ENCODE data around the gene HHATL.
A peak's percentile ranks its signal among the peaks of the same experiment; 100 is the strongest.

The HHATL gene

GRCh38 chr3:42696356-42697288, 6.0 kb downstream of the HHATL start:
- DNase-seq: no peak

DNA sequence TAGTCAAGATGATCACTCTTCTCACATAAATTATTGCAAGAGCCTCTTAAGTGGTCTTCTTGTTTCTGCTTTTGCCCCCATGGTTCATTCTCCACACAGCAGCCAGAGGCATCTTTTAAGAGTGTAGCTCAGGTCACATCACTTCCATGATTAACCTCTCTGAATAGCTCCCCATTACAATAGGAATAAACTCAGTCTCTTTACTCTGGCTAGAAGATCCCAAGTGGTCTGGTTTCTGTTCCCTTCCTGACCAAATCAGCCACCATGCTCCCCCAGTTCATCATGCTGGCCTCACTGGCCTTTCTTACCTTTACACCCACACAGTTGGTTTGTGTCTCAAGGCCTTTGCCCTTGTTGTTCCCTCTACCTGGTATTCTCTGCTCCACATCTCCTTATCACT, 8.2 kb downstream of the HHATL start:
- no peak for DNase-seq

DNA sequence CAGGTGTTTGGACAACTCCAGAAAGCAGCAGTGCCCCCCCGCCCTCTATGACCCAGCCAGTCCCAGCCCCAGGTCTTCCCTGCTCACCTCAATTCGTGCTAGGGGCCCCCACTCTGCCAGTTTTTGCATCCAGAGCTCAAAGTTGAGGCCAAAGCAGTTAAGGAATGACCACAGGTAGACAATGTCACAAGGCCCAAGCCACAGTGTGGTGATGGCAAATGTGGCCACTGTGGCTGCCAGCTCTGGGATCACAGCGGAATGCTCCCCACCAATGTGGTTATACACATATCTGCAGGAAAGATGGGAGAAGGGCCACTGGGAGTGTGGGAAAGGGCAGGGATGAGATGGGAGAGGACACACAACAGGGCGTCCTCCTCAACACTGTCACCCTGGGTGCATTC, 9.1 kb downstream of the HHATL start:
- DNase-seq: no peak

GRCh38 chr3:42692667-42693529, 9.7 kb downstream of the HHATL start:
- no peak for DNase-seq

- no peak for DNase-seq
These were observed 10.6 kb downstream of the HHATL start for GRCh38 chr3:42691816-42692666.

DNA sequence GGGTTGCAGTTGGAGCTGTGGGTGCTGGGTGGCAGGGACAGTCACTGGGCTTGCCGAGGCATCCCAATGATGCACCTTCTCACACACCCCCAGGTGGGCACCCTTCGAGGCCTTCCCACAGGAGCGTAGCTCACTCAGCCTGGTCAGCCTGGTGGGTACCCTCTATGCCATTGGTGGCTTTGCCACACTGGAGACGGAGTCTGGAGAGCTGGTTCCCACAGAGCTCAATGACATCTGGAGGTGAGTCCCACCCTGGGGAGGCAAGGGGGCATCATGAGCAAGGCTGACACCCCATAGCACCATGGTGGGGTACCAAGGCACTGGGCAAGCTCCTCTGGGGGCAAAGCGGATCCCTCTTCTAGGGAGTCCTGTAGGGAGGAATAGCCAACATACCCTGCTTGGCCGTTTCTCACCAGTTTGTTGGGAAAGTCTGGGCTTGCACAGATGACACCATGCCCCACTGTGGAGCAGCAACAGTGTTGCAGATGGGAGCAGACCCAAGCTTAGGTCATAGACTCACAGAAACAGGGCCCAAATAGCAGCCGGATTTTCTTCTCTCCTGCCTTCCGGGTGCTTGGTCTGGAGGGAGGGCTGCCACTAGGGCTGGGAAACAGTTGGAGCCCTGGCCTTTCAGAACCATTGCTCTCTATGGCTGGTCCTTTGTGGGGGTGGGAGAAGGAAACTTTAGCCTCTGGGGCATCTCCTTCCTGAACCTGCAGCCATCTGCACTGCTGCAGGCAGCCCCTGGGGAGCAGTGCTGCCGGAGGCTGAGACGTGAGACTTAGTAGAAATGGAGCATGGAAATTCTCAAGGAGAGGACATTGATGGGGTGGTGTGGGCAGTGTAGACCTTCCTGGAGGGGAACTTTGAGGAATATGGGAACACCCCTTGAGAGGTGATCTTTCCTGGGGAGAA, 11.6 kb downstream of the HHATL start:
- no peak for DNase-seq

- DNase-seq: no peak
These were observed 12.4 kb downstream of the HHATL start for GRCh38 chr3:42690191-42690590.

DNA sequence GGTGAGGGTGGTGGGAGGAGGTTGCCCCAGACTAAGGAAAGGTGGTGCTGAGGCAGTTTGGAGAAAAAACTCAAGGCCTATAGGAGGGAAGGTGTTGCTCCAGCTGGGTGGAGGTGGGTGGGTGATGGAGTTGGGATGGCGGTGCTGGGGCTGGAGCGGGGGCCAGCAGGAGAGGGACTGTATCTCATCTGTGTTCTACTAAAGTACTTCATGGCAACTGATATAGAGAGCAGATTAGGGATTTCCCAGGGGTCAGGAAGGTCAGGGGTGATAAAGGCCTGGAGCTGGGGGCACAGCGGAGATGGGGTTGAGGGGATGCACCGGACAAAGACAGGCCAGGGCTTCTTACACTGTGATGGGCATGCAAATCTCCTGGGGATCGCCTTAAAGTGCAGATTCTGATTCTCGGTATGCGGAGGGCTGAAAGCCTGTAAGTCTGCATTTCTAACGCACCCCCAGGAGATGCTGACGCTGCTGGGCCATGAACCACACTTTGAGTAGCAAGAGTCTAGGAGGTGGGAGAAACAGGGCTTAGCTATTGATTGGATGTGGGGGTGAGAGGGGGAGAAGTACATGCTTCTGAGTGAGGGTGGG, 13.1 kb downstream of the HHATL start:
- no peak for DNase-seq

DNA sequence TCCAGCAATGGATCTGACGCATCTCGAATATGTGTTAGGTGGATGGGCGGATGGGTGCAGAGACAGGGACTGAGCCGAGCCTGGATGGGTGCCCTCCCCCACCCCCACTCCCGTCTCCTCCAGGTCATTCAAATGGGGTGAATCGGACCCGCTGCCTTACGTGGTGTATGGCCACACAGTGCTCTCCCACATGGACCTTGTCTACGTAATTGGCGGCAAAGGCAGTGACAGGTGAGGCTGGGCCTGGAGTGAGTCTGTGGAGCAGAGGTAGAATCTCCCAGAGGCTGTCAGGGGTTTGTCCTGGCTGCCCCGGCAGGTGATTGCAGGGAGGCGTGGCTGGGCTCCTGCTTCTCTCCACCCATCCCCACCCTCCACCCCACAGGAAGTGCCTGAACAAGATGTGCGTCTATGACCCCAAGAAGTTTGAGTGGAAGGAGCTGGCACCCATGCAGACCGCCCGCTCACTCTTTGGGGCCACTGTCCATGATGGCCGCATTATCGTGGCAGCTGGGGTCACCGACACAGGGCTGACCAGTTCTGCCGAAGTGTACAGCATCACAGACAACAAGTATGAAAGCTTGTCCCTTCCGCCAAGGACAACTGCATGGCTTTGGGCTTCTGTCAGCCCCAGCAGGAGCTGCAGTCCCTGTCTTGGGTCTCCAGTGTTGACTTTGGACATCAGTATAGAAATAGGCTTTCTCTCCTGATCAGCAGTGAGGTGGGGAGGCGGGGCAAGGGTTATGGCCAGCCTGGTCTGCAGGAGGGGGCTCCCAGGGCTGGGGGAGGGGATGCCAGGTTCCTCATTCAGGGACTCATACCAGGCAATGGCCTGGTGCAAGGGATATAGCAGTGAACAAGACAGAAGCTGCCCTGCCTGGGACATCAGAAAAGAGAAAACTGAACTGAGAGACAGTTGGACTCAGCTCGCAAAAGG, 13.8 kb downstream of the HHATL start:
- no peak for DNase-seq

DNA sequence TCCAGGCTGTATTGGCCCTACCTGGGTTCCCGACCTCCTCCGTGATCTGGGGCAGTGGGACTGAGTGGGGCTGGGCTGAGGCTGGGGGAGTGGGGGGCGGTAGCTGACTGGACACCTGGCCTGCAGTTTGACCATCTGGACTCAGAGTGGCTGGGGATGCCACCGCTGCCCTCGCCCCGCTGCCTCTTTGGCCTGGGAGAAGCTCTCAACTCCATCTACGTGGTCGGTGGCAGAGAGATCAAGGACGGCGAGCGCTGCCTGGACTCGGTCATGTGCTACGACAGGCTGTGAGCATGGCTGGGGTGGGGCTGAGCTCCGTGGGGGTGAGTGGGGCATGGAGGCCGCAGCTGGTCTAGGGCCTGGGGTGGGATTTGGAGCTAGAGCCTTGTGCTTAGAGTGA, 14.6 kb downstream of the HHATL start:
- DNase-seq: no peak

GRCh38 chr3:42686832-42687650, 15.6 kb downstream of the HHATL start:
- no peak for DNase-seq

- peak in 1 of 5 experiments; percentile 9 for DNase-seq
These were observed 16.4 kb downstream of the HHATL start for GRCh38 chr3:42685891-42686820.

GRCh38 chr3:42685363-42685881, 17.2 kb downstream of the HHATL start, which contains the start of gene KLHL40:
KLHL40 (plus strand) TSS chr3:42685537; CDS start chr3:42685619, 82 bp downstream.
- DNase-seq: no peak

GRCh38 chr3:42684632-42685362, 17.8 kb downstream of the HHATL start:
- DNase-seq: no peak

- peak in 2 of 5 experiments; percentile 34 to 36 for DNase-seq
These were observed 18.6 kb downstream of the HHATL start for GRCh38 chr3:42683875-42684598.
